Stromal cell of bone marrow (primary cell): Measurements from ENCODE around the gene MLH1.
"Not testable (repeated sequence)": the region's sequence is repeated elsewhere in the genome, so short reads cannot be mapped to it uniquely, and the experiment has no call there.

Source experiments
- DNase-seq: peaks from one replicate; pipeline ENCODE4 v3.0.0-alpha.2; 2012; ENCODE audit warnings: low read depth

MLH1 gene

DNA sequence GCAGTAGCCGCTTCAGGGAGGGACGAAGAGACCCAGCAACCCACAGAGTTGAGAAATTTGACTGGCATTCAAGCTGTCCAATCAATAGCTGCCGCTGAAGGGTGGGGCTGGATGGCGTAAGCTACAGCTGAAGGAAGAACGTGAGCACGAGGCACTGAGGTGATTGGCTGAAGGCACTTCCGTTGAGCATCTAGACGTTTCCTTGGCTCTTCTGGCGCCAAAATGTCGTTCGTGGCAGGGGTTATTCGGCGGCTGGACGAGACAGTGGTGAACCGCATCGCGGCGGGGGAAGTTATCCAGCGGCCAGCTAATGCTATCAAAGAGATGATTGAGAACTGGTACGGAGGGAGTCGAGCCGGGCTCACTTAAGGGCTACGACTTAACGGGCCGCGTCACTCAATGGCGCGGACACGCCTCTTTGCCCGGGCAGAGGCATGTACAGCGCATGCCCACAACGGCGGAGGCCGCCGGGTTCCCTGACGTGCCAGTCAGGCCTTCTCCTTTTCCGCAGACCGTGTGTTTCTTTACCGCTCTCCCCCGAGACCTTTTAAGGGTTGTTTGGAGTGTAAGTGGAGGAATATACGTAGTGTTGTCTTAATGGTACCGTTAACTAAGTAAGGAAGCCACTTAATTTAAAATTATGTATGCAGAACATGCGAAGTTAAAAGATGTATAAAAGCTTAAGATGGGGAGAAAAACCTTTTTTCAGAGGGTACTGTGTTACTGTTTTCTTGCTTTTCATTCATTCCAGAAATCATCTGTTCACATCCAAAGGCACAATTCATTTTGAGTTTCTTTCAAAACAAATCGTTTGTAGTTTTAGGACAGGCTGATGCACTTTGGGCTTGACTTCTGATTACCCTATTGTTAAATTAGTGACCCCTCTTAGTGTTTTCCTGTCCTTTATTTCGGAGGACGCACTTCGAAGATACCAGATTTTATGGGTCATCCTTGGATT is at the start of gene MLH1:
Gene MLH1 (plus strand): TSS at position 193 of the 958 bp plus-strand sequence. CDS start 30 bp downstream, at position 223.
- peak; percentile 100 for DNase-seq

DNA sequence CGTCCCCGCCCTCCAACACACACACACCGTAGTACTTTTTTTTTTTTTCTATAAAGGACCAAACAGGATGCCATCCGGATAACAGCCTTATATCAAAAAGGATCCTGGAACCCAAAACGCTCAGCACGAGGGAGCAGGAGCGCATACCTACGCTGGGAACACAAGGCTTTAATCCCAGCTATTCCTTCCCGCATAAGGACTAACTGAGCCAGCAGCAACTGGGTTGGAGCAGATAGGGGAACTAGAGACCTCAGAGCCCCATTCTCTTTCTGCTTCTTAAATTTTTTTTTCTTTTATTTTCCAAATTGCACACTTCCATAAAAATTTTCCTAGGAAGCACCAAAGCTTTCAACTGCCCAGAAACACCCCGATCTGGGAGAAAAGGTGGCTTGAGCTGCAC is 49.7 kb upstream of the MLH1 start:
- DNase-seq = no peak

- DNase-seq = peak; percentile 47
Measured at GRCh38 chr3:36944012-36944640, 49.2 kb upstream of the MLH1 start.

GRCh38 chr3:36944641-36945270 is 48.6 kb upstream of the MLH1 start, which contains the start of gene TRANK1:
TSS of gene TRANK1 (minus strand) at chr3:36945054. CDS start at chr3:36944809, 245 bp downstream.
- peak; percentile 54 for DNase-seq

- no peak for DNase-seq
Measured at GRCh38 chr3:36945333-36945980, 47.9 kb upstream of the MLH1 start.

GRCh38 chr3:36947814-36948213 is 45.5 kb upstream of the MLH1 start:
- not testable (repeated sequence) for DNase-seq

- no peak for DNase-seq
Measured at GRCh38 chr3:36954452-36955134, 38.7 kb upstream of the MLH1 start.

DNA sequence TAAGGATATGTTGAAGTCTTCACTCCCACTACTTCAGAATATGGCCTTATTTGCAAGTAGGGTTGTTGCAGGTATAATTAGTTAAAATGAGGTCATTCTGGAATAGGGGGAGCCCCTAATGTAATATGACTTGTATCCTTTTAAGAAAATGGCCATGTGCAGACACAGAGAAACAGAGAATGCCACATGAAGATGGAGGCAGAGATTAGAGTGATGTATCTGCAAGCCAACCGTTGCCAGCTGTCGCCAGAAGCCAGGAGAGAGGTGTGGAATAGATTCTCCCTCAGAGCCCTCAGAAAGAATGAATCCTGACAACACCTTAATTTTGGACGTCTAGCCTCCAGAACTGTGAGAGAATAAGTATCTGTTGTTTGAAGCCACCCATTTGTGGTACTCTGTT is 37.2 kb upstream of the MLH1 start:
- no peak for DNase-seq

- no peak for DNase-seq
Measured at GRCh38 chr3:36957063-36957462, 36.3 kb upstream of the MLH1 start.

- DNase-seq = no peak
Measured at GRCh38 chr3:36957862-36958686, 35.2 kb upstream of the MLH1 start.

- no peak for DNase-seq
Measured at GRCh38 chr3:36959821-36960220, 33.5 kb upstream of the MLH1 start.

DNA sequence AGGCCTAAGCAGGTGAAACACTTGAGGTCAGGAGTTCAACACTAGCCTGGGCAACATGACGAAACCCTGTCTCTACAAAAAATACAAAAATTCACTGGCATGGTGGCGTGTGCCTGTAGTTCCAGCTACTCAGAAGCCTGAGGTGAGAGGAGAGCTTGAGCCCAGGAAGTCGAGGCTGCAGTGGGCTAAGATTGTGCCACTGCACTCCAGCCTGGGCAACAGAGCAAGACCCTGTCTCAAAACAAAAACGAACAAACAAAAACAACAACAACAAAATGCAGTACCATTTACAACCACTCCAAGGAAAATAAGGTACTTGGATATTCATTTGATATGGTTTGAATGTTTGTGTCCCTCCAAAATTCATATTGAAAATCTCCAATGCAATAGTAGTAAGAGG is 32.8 kb upstream of the MLH1 start:
- DNase-seq = no peak

DNA sequence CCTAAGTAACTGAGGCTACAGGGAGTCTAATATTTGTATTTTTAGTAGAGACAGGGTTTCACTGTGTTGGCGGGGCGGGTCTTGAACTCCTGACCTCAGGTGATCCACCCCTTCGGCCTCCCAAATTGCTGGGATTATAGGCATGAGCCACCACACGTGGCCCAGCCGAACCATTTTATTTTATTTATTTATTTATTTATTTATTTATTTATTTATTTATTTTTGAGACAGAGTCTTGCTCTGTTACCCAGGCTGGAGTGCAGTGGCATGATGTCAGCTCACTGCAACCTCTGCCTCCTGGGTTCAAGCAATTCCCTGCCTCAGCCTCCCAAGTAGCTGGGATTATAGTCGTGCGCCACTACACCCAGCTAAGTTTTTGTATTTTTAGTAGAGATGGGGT is 30.3 kb upstream of the MLH1 start:
- not testable (repeated sequence) for DNase-seq

DNA sequence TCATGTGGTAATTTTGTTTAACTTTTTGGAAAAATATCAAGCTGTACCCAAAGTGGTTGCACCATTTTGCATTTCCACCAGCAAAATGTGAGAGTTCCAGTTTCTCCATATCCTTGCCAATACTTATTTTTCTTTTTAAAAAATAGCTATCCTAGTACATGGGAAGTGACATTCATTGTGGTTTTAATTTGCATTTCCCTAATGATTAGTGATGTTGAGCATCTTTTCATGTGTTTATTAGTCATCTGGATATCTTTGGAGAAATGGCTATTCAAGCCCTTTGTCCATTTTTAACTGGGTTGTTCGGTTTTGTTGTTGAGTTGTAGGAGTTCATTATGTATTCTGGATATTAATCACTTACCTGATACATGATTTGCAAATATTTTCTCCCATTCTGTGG is 29.0 kb upstream of the MLH1 start:
- DNase-seq = no peak

DNA sequence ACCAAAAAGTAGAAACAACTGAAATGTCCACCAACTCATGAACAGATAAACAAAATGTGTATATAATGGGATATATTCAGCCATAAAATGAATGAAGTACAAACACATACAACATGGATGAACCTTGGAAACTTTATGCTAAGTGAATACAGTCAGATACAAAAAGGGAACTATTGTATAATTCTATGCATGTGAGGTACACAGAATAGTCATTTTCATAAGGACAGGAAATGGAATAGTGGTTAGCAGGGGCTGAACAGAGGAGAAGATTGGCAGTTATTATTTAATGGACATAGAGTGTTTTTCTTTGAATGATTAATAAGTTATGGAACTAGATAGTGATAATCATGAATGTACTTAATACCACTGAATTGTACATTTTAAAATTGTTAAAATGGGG is 28.5 kb upstream of the MLH1 start:
- no peak for DNase-seq

GRCh38 chr3:36965440-36965839 is 27.9 kb upstream of the MLH1 start:
- no peak for DNase-seq

DNA sequence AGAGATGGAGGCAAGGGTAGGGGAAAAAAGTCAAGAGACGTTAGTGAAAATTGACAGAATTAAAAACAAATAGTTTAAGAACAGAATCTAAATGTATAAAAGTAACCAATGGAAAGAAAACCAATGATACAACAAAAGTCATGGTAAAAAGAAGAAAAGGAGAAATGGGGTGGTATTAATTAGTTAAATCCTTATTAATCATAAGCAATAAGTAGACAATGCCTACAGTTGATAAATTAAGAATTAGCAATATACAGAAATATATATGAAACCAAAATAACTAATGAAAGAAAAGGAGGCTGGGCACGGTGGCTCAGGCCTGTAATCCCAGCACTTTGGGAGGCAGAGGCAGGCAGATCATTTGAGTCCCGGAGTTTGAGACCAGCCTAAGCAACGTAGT is 24.2 kb upstream of the MLH1 start:
- no peak for DNase-seq

GRCh38 chr3:36969540-36970432 is 23.5 kb upstream of the MLH1 start:
- peak; percentile 53 for DNase-seq

- no peak for DNase-seq
Measured at GRCh38 chr3:36972163-36972562, 21.2 kb upstream of the MLH1 start.

GRCh38 chr3:36973139-36973538 is 20.2 kb upstream of the MLH1 start:
- DNase-seq = no peak
